SK-MEL-5 (cell line): ENCODE measurements around the gene HIC1. TPM values are rescaled to one million over a fixed set of nuclear protein-coding genes. Genes with fewer than 3 reads are reported as not detected.

Source experiments
- DNase-seq: peaks from one replicate; pipeline ENCODE4 v3.0.0-alpha.2; 2016; ENCODE audit warnings: low read depth, low spot score
- in situ Hi-C: cut with HindIII; loops from 2 replicates; pipeline ENCODE4 v1.10.0; 2016; ENCODE audit warnings: low sequenced_read_pairs, high pct_unique_total_duplicates, low pct_unique_long_range_greater_than_20kb
- small RNA-seq, 2 experiments: library from RNA; depleted of rRNA; stranded (forward); fragments of <200 nt; gene quantifications; one replicate each; pipeline ENCODE3, GENCODE V24; 2014
- total RNA-seq: library from RNA; depleted of rRNA; stranded (reverse); fragments of >200 nt; shearing (Covaris generic); gene quantifications from 2 replicates; pipeline ENCODE4 v1.2.3, GENCODE V29; 2014; rRNA removed

The HIC1 gene
- total RNA-seq, 1 experiment from 2014 or later = 0.69 TPM

- DNase-seq = peak; percentile 30
- in situ Hi-C loops = no loop called here
These were observed 51.5 kb downstream of the HIC1 start for GRCh38 chr17:2106308-2106955.

GRCh38 chr17:2107050-2107449, 52.1 kb downstream of the HIC1 start:
- in situ Hi-C loops = no loop called here

GRCh38 chr17:2107506-2107905, 52.6 kb downstream of the HIC1 start:
- in situ Hi-C loops = no loop called here
- DNase-seq = no peak

More at GRCh38 chr17:2107050-2107449, 52.1 kb downstream of the HIC1 start:
- no peak for DNase-seq

- in situ Hi-C loops = no loop called here
These were observed 53.3 kb downstream of the HIC1 start for GRCh38 chr17:2108170-2108569.

GRCh38 chr17:2110436-2110835, 55.5 kb downstream of the HIC1 start:
- in situ Hi-C loops = no loop called here
- no peak for DNase-seq

More at GRCh38 chr17:2108170-2108569, 53.3 kb downstream of the HIC1 start:
- DNase-seq = no peak

- in situ Hi-C loops = no loop called here
- DNase-seq = no peak
These were observed 56.8 kb downstream of the HIC1 start for GRCh38 chr17:2111691-2112090.

Small RNAs within 50 kb of the gene (small RNA-seq; reads per million reads assigned to genes)
- gene AC090617.6 (0 reads per million in 2 experiments), gene AC090617.9 (0 reads per million in 2 experiments), gene MIR132 (0.08 to 5.8 reads per million in 2 experiments), gene MIR212 (0 to 1.2 reads per million in 2 experiments), gene OVCA2 (0 reads per million in 2 experiments)

Other genes starting within 250 kb of the HIC1 start
- gene SMYD4, start 225.2 kb upstream of the HIC1 start, total RNA-seq = 10.0 and 12.0 TPM in 2 replicates
- 18.9 and 31.4 TPM in 2 replicates for gene RPA1, start 225.1 kb upstream of the HIC1 start, total RNA-seq
- 1.4 and 1.7 TPM in 2 replicates for gene RTN4RL1, start 29.8 kb upstream of the HIC1 start, total RNA-seq
- gene DPH1, start 24.9 kb upstream of the HIC1 start, total RNA-seq = 60.2 and 70.1 TPM in 2 replicates
- 74.9 and 82.0 TPM in 2 replicates for gene OVCA2, start 13.1 kb upstream of the HIC1 start, total RNA-seq
- gene SMG6, start 248.7 kb downstream of the HIC1 start, total RNA-seq = 10.0 and 14.8 TPM in 2 replicates
- 7.7 and 9.0 TPM in 2 replicates for gene SRR, start 248.8 kb downstream of the HIC1 start, total RNA-seq